Type B pancreatic cell (in vitro differentiated cells): ENCODE measurements around the gene YIPF4. TPM values are rescaled to one million over a fixed set of nuclear protein-coding genes. Genes with fewer than 3 reads are reported as not detected.
A peak's percentile ranks its signal among the peaks of the same experiment; 100 is the strongest.
"Not testable (repeated sequence)": the region's sequence is repeated elsewhere in the genome, so short reads cannot be mapped to it uniquely, and the experiment has no call there.

Source experiments
- DNase-seq: peaks from one replicate; pipeline ENCODE4 v3.0.0; 2021; ENCODE audit warnings: mixed read lengths; ENCODE audit not compliant: unreplicated experiment; ENCODE audit errors: extremely low spot score
- H3K27ac Mint-ChIP-seq: 2 replicates; pipeline ENCODE4 v1.8.0; 2021; ENCODE audit warnings: mild to moderate bottlenecking, mixed read lengths
- H3K27me3 Mint-ChIP-seq: 2 replicates; pipeline ENCODE4 v1.8.0; 2021; ENCODE audit warnings: mixed read lengths
- H3K36me3 Mint-ChIP-seq: 2 replicates; pipeline ENCODE4 v1.8.0; 2021; ENCODE audit warnings: mixed read lengths
- H3K4me1 Mint-ChIP-seq: one replicate; pipeline ENCODE4 v1.8.0; 2021; ENCODE audit warnings: mixed read lengths; ENCODE audit not compliant: unreplicated experiment
- H3K4me3 Mint-ChIP-seq: 2 replicates; pipeline ENCODE4 v1.8.0; 2021; ENCODE audit warnings: mild to moderate bottlenecking, mixed read lengths
- H3K9me3 Mint-ChIP-seq: 2 replicates; pipeline ENCODE4 v1.8.0; 2021; ENCODE audit warnings: mixed read lengths
- total RNA-seq: library from RNA; stranded (reverse); gene quantifications from 2 replicates; pipeline ENCODE4 v1.2.1, GENCODE V29; 2021; ENCODE audit warnings: low replicate concordance
- TF ChIP-seq, protein P1 (sequence below): fragments of 200-600 bp; sonication (generic); conservative IDR thresholded peaks from 2 replicates; pipeline ENCODE4 v1.5.0; 2021; ENCODE audit warnings: antibody characterized with exemption, mild to moderate bottlenecking

Gene YIPF4
- total RNA-seq, 1 donor from 2014 or later = 46.1 TPM

DNA sequence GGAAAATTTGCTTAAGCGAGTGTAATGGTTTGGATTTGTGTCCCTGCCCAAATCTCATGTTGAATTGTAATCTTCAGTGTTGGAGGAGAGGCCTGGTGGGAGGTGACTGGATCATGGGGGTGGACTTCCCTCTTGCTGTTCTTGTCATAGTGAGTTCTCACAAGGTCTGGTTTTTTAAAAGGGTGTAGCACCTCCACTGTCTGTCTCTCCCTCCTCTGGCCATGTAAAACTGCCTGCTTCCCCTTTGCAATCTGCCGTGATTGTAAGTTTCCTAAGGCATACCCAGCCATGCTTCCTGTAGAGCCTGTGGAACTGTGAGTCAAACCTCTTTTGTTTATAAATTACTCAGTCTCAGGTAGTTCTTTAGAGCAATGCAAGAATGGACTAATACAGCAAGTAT, 6.6 kb downstream of the YIPF4 start:
- Mint-ChIP-seq H3K27me3 (no peaks in the 10 kb centered on the region), H3K4me3 (no peak overlapping the region), H3K9me3 (no peaks in the 10 kb centered on the region), H3K4me1 (peaks cover 5% of the 10 kb centered on the region), H3K36me3 (peaks cover 30% of the 10 kb centered on the region), H3K27ac (no peak overlapping the region)
- TF ChIP-seq, protein P1, sequence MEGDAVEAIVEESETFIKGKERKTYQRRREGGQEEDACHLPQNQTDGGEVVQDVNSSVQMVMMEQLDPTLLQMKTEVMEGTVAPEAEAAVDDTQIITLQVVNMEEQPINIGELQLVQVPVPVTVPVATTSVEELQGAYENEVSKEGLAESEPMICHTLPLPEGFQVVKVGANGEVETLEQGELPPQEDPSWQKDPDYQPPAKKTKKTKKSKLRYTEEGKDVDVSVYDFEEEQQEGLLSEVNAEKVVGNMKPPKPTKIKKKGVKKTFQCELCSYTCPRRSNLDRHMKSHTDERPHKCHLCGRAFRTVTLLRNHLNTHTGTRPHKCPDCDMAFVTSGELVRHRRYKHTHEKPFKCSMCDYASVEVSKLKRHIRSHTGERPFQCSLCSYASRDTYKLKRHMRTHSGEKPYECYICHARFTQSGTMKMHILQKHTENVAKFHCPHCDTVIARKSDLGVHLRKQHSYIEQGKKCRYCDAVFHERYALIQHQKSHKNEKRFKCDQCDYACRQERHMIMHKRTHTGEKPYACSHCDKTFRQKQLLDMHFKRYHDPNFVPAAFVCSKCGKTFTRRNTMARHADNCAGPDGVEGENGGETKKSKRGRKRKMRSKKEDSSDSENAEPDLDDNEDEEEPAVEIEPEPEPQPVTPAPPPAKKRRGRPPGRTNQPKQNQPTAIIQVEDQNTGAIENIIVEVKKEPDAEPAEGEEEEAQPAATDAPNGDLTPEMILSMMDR = no peak
- DNase-seq = no peak

- peak overlapping the region; percentile 21 for H3K27ac Mint-ChIP-seq
- peaks cover 14% of the 10 kb centered on the region for H3K36me3 Mint-ChIP-seq
- no peaks in the 10 kb centered on the region for H3K9me3 Mint-ChIP-seq
- no peak overlapping the region for H3K4me3 Mint-ChIP-seq
- no peaks in the 10 kb centered on the region for H3K27me3 Mint-ChIP-seq
- peaks cover 8% of the 10 kb centered on the region for H3K4me1 Mint-ChIP-seq
- DNase-seq = no peak
- TF ChIP-seq, protein P1 = no peak
Observed at GRCh38 chr2:32289165-32289999, 11.7 kb downstream of the YIPF4 start.

DNA sequence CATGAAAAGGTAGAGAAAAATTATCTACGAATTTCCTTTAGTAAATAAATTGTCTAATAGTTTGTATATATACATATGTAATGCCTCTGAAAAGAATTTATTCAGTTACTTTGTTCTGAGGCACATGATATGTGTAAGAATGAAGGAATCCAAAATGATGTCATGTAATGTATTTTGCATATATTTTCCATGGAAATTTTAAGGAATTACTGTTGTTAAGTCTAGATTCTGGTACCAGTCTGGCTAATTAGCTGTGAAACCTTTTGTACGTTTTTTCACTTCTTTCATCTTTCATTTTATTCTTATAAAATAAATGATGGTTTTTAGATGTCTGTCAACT, 12.3 kb downstream of the YIPF4 start:
- Mint-ChIP-seq H3K4me3 (no peak overlapping the region), H3K27me3 (no peaks in the 10 kb centered on the region), H3K9me3 (no peaks in the 10 kb centered on the region), H3K4me1 (peaks cover 8% of the 10 kb centered on the region), H3K36me3 (peaks cover 9% of the 10 kb centered on the region), H3K27ac (no peak overlapping the region)
- TF ChIP-seq, protein P1 = no peak
- no peak for DNase-seq

- DNase-seq = no peak
- Mint-ChIP-seq H3K36me3 (peaks cover 19% of the 10 kb centered on the region), H3K4me1 (peaks cover 8% of the 10 kb centered on the region), H3K4me3 (no peak overlapping the region), H3K27me3 (no peaks in the 10 kb centered on the region), H3K27ac (no peak overlapping the region), H3K9me3 (no peaks in the 10 kb centered on the region)
- TF ChIP-seq, protein P1 = no peak
Observed at GRCh38 chr2:32291746-32292145, 14.0 kb downstream of the YIPF4 start.

GRCh38 chr2:32293493-32293892, 15.8 kb downstream of the YIPF4 start:
- H3K4me1 Mint-ChIP-seq, H3K27ac Mint-ChIP-seq, H3K27me3 Mint-ChIP-seq, H3K9me3 Mint-ChIP-seq, H3K4me3 Mint-ChIP-seq, DNase-seq: not testable (repeated sequence)
- peaks cover 21% of the 10 kb centered on the region for H3K36me3 Mint-ChIP-seq

DNA sequence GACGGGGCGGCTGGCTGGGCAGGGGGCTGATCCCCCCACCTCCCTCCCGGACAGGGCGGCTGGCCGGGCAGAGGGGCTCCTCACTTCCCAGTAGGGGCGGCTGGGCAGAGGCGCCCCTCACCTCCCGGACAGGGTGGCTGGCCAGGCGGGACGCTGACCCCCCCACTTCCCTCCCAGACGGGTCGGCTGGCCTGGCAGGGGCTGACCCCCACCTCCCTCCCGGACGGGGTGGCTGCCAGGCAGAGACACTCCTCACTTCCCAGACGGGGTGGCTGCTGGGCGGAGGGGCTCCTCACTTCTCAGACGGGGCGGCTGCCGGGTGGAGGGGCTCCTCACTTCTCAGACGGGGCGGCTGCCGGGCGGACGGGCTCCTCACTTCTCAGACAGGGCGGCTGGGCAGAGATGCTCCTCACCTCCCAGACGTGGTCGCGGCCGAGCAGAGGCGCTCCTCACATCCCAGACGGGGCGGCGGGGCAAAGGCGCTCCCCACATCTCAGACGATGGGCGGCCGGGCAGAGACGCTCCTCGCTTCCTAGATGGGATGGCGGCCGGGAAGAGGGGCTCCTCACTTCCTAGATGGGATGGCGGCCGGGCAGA, 16.4 kb downstream of the YIPF4 start:
- not testable (repeated sequence) for DNase-seq, H3K27me3 Mint-ChIP-seq, H3K4me1 Mint-ChIP-seq, H3K27ac Mint-ChIP-seq, H3K4me3 Mint-ChIP-seq, H3K9me3 Mint-ChIP-seq
- peaks cover 22% of the 10 kb centered on the region for H3K36me3 Mint-ChIP-seq
